Muscle of back (tissue), 11 donors: ENCODE data around the gene DIDO1. TPM values are rescaled to one million over a fixed set of nuclear protein-coding genes. Genes with fewer than 3 reads are reported as not detected.

Experiments used
- DNase-seq, 3 donors: peaks; one replicate each; pipeline versions ENCODE4 v3.0.0 to v3.0.0-alpha.2; 2013
- polyA plus RNA-seq, 10 donors: library from polyadenylated mRNA; unstranded; fragments of 120-200 nt; gene quantifications; one replicate each; pipeline ENCODE4 v1.2.1, GENCODE V29; 2013; ENCODE audit not compliant: insufficient read length in 10 of 10

The DIDO1 gene
- polyA plus RNA-seq, 10 donors, result 32.9 to 42.2 (median 35.2) TPM

DNA sequence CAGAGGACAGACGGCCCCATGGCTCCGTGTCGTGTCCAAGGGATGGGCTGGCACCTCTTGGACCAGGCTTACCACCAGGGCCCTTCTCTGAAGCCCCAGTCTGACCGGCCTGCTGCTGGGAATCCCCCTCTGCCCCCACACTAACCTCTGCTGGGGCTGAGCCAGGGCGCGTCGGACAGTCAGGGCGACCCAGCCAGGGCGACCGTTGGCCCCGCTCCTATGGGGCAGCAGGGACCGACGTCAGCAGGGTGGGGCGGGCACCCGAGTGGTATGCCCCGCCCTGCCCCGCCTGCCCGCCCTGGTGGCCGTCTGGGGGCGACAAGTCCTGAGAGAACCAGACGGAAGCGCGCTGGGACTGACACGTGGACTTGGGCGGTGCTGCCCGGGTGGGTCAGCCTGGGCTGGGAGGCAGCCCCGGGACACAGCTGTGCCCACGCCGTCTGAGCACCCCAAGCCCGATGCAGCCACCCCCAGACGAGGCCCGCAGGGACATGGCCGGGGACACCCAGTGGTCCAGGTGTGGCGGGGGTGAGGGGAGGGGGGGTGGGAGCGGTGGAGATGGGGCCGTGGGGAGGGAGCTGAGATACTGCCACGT lies 26.2 kb upstream of the DIDO1 start, which contains the start of gene SLC17A9:
TSS of gene SLC17A9 (plus strand) at position 337 of the 595 bp plus-strand sequence. CDS start at position 459, 122 bp downstream.
- peak in 1 of 3 donors; percentile 51 for DNase-seq

DNA sequence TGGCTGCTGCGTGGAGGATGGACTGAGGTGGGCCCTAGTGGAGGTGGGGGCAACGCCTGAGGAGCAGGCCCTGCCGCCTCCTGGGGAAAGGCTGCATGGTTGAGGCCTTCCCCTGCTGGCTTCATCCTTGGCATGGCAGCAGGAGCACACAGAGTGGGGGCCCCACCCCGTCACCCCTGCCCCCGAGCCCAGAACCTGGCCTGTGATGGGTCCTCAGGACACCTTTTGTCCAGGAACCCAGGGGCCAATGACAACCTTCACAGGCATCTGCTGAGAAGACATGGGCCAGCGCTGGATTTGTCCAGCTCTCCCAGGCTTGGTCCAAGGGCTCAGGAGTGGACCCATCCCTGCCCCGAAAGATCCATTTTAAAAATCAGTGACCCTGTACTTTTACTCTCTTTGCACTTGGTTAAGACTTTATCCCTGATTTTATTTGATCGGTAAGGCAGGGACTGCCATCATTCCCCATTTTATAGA lies 25.6 kb upstream of the DIDO1 start:
- DNase-seq, result no peak

DNA sequence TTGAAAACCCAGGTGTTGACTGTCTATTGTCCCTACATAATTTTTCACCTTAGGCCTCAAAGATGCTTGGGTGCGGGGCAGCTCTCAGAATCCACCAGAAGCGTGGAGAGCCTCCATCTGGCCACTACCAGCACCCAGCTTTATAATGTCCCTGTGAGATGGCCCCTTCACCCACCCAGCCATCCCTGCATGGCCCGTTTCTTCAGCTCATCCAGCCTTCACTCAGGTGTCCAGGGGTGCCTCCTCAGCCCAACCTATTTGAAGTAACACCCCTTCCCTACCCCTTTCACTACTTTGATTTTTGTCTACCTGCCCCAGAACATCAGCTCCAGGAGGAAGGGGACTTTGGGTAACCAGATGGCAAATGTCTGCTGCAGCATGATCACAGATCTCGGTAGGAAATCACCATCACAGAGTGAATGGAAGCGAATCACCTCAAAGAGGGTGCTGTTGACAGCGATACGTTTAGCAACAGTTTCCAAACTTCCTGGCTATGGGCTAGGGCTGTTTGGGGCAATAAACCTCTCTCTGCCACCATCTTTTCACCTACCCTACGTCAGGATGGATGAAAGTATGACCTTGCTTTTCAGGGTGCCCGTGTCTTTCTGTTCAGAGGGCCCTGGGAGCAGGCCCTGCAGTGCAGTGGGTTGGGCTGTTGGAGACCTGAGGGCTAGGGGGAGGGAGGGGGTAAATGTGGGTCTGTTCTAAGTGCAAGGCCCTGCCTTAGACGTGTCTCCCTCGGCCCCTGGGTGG lies 25.0 kb upstream of the DIDO1 start:
- no peak for DNase-seq

DNA sequence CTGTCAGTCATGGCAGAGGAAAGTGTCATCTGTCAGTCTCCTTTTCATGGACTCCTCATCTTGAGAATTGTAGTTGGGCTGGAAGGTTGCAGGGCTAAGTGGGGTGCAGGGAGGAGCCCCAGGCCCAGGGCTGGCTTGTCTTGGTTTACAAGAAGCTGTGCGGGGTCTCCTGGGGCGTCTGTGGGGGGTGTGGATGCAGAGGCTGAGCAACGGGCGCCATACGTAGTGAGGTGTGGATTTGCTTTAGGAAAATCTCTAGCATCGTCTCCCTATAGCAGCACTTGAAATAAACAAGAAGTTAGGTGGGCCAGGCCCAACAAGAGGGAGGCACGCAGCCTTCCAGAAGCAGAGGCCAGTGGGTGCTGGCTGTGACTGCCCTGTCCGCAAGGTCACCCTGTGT lies 24.4 kb upstream of the DIDO1 start:
- no peak for DNase-seq

DNA sequence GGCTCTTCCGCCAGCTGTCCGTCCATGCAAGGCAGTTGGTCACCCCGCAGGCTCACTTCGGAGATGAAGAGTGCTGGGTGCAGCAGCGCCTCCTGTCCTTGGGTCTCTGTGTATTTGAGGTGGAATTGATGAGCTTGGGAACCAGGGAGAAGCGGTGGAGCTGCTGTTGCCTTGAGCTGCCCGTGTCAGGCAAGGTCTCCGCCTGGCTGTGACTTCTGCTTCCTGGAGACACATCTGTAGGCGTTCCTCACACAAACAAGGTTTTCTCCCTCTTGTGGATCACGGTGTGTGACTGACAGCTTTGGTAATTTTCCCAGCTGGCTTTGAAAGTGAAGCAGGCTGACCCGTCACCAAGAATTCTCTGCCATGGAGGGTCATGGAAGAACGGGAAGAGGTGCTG lies 23.7 kb upstream of the DIDO1 start:
- DNase-seq, result no peak

DNA sequence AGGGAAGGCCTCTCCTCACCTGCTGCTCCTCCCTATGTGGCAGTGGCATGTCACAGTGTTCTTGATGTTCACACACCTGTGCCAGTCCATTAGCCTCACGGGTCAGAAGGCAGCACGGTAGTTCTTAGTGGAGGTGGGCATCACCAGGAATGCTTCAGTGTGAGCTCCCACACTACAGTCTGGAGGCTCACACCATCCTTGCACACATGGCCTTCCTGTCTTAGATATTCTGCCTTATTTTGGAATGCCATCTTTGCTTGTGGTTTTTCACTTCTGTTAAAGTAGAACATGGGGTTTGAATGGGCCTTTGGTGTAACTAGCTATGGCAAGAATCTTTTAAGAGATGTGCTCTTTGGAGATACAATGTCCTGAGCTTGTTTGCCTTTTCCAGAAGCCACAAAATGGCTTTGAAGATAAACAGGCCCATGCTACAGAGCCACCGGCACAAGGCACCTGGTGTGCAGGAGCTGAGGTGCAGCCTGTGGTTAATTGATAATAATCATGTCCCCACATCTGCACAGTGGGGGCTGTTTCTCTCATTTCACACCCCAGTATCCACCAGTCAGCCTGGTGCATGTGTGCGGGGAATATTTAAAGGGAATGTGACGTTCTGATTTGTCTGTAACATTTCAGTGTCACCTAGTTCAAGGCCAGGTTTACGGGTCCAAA lies 23.0 kb upstream of the DIDO1 start:
- DNase-seq, result no peak

DNA sequence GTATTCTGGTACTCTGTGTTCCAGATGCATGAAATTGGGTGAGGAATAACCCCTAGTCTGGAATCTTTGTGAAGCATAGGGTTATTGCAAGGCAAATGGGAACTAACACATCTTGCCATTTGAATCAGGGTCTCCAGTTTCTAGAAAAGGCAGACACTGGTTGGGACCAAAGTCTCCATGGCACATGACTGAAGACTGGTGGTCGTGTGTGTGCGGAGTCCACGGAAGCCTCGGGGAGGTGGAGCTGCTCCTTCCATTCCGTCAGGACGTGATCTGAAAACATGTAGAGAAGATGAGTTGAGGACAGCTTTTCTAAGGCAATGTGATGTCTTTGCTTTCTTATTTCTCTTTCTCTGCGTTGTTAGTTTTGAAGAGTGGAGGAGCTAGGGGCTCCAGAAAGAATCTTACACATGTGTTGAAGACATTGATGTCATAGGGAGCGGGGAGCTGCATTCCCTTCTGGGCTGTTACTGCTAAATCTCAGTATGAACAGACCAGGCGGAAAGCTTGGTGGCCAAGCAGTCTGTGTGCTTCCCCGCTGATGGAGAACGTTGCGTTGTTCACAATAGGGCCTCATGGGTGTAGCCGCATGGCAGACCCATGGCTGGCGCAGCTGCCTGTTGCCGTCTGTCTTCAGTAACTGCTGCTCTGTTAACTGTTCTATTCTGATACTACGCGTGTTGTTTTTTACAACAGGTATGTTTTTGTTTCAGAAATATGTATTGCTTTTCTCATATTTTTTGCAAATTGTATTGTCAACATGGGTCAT lies 21.4 kb upstream of the DIDO1 start:
- no peak for DNase-seq

DNA sequence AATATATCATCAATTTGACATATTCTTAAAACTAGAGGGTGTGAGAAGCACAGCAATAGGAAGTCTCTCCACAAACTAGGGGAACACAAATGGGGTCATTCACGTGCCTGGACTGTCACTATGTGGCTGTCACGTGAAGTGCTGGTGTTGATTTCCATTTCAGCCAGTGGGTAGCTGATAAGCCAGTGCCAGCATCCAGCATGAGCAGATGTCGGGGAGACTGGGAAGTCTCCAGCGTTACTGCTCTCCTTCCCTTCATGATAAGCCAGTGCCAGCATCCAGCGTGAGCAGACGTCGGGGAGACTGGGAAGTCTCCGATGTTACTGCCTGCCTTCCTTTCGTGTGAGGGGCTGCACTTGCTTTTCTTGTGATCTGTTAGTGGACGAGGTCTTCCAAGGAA lies 20.6 kb upstream of the DIDO1 start:
- DNase-seq, result no peak

DNA sequence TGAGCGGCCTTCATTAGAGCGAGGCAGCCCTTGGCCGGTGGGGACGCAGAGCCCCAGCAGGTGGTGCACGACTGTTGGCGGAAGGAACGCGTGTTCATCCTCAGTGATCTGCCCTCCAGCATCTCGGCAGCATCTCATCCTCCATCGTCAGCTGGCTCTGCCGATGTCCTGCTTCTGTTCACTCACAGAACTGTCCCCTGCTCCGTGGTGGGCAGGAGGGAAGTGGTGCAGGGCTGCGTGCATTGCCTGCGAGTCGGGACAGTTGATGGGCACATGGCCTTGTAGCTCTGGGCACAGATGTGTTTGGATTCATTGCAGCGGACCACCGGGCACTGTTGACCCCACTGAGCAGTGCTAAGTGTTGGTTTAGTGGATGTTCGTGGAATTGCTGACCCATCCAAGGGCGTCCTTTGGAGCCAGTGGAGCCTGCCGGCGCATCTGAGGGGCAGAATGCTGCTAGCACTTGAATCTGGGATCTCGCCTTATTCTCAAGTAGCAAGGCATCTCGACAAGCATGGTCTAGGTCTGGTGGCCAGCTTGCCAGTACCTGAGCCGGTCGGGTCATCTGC lies 19.6 kb upstream of the DIDO1 start:
- DNase-seq, result no peak

DNA sequence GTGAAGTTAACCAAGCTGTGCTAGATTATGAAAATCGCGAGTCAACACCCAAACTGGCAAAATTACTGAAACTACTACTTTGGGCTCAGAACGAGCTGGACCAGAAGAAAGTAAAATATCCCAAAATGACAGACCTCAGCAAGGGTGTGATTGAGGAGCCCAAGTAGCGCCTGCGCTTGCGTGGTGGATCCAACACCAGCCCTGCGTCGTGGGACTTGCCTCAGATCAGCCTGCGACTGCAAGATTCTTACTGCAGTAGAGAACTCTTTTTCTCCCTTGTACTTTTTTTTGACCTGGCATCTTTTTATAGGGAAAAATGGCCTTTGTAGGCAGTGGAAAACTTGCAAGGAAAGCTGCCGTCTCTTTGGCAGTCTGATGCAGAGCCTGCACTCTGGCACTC lies 18.4 kb upstream of the DIDO1 start:
- DNase-seq, result no peak

DNA sequence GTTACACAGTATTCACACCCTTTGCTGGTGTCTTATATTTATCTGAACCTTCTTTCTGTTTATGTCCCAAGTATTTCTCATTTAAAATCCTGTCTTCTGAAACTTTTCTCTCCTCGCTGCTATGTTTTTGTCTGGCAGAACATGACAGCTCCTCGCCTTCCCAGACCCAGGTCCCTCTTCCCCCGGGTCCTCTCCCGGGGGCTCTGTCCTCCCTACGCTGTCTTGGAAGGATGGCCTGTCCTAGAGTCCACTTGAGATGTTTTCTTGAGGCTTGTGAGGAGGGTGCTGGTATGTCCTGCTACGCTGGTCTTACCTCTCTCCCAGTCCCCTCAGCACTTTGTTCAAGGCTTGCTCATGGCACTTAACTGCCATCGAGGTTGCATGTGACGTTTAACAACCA lies 17.9 kb upstream of the DIDO1 start:
- DNase-seq, result no peak

DNA sequence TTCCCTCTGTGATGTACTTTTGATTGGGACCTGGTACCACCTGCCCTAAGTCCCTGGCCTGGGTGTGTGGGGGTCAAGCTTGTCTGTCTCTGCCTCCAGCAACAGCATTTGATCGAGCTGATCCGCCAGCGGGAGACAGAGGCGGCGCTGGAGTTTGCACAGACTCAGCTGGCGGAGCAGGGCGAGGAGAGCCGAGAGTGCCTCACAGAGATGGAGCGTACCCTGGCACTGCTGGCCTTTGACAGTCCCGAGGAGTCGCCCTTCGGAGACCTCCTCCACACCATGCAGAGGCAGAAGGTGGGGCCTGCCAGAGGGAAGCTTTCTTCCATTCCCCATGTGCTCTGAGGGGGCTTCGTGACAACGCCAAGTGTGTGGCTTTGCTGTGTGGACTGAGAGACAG lies 17.1 kb upstream of the DIDO1 start:
- no peak for DNase-seq

DNA sequence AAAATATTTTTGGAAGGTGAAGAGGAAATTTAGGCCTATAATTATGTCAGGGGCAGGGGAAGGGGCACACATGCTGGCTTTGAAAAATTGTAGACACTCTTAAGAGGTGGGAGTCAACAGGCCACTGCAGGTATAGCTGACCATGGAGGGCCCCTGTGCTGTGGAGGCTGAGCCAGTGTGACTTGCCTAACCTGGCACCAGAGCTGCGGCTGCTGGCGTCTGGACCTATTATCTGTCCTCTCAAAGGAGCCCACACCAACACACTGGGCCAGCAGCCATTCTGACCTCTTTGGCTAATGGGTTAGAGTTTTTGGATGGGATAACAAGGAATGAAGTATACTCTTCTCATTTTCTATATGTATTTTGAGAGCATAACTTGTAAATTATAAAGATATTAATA lies 16.2 kb upstream of the DIDO1 start:
- no peak for DNase-seq

DNA sequence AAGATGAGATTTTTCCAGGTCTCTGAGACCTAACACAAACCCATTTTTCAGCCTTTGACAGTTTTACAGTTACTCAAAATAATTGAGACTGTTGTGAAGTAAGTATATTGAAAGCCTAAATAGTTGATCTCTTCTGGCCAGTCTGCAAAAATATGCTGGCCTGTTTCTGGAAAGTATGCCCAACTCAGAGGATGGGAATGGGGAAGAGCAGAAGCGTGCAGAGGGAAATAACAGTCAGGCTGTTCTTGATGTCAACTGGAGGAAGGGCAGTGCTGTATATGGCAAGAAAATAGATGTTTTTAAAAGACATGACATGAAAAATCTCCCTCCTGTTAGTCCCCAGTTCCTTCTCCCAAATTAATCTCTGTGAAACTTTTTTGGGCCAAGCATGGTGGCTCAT lies 15.5 kb upstream of the DIDO1 start:
- DNase-seq, result no peak

DNA sequence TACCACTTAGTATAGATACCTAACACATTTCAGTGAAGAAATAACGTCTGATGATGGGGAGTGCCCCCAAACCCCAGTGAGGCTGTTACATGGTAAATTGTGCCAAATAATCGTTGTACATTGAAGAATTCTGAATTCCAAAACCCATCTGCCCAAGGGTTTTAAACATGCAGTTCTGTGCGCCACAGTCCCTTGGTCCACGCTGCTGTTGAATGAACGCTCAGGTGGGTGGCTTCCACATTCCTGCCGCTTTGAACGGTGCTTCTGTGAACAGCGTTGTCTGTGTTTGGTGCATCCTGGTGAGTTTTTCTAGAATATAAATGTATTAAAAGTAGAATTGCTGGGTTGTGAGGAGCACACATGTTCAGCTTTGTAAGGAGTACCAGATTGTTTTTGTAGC lies 14.6 kb upstream of the DIDO1 start:
- DNase-seq, result no peak

DNA sequence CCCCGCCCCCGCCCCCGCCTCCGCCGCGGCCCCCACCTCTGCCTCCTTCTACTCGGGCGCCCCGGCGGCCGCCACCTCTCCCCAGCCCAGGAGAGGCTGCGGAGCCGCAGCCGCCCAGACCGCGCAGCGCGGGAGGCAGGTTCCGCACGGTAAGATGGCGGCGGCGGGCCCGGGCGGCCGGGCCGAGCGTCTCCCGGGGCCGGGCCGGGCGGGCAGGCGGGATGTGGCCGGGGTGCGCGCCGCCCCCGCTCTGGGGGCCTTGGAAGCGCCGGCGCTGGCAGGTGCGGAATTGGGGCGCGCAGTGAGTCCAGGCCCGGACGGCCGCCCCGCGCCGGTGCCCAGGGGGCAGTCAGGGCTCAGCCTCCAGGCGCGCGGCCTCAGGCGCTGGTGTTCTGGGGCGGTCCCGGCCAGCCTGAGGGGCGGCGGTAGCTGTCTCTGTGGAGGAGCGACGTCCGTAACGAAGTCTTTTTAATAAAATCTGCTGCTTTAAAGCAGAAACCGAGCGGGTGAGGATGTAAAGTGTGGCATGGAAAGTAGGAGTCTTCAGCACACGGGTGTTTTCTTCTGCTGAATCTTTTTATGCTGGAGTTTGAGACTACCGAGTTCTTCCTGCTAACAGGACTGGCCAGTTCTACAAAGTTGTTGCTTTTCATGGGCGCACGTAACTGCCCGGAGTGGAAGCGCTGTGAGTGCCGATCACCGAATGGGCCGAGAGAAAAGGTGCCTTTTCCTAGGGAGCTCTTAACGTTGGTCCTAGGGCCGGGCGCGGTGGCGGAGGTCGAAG lies 12.0 kb upstream of the DIDO1 start, which contains the start of gene GID8:
TSS of gene GID8 (plus strand) at position 43 of the 784 bp plus-strand sequence. CDS start 3,356 bp downstream, outside the sequence.
- DNase-seq, result peak; percentile 30 to 82 (median 59)

DNA sequence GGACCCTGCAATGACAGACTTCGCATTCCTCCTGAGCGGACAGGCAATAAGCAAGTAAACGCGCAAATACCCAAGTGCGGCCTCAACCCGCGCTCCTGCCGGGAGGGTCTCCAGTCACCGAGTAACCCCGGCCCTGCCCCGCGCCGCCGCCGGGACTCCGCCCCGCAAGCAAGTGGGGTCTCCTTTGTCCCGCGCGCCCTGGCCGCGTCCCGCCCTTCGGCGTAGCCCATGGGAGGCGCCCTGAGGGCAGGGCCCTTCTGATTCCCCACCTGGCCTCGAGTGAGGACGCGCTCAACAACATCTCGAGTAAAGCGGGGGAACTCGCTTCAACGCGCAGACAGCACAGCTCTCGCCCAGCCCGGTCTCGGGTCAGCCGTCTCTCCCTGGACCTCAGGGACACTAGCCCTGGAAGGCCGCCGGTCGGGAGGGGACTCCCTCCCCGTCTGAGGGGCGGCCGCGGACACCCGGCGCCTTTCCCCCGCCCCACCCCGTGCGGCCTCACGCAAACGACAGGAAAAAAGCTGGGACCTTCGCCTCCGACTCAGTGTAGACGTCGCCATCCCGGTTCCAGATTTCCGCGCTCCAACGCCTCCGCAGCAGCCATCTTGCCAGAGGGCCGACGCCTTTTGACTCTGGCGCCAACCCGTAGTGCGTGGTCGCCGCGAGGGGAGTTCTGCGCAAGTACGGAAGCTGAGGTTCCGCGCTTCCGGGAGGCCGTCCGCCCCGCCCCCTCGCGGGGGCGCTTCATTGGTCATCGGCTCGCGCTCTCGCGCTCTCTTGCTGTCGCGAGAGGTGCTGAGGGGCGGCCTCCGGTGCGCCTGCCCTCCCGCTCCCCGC lies 11.2 kb upstream of the DIDO1 start:
- DNase-seq, result peak; percentile 96 to 99 (median 99)

DNA sequence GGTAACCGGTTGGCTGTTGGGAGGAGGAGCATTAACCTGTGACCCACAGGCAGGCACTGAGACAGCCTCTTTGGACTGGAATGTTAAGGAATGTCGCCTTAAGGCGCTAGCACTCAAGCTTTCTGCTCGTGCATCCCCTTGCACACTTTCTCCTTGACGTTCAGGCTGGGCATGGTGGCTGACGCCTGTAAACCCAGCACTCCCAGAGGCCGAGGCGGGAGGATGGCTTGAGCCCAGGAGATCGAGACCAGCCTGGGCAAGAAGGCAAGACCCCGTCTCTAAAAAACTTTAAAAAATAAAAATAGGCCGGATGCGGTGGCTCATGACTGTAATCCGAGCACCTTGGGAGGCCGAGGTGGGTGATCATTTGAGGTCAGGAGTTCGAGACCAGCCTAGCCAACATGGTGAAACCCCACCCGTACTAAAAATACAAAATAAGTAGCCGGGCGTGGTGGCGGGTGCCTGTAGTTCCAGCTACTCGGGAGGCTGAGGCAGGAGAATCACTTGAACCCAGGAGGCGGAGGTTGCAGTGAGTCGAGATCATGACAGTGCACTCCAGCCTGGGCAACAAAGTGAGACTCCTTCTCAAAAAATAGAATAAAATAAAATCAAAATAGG lies 9.8 kb upstream of the DIDO1 start:
- DNase-seq, result no peak

DNA sequence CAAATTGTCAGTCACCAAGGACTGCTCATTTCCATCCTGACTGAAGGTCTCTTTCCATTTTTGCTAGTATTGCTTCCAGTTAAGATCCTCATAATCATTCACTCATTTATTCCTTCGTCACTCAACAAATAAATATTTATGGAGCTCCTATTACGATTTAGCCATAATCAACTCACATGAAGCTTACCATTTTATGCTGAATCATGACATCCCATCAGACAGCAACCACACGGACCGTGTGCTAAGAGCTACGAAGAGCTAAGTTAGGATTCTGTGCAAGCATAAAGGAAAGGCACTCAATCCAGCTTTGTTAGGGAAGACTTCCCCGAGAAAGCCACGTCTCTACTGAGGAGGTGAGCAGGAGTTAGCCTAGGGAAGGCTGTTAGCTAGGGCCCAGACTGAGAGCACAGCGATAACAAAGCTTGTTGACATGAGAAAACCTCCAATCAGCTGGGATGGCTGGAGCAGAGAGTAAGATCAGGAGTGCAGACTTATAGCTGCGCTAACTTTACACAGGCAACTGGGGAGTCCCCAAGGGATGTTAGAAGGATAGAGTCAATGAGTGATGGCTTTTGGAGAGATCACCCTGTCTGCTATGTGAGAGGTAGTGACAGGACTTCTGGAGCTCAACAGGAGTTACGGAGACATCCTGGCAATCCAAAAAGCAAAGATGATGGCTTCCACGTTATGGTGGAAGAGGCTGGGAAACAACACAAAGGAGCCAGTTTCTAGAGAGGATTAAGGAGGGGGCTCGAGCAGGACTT lies 9.1 kb upstream of the DIDO1 start:
- DNase-seq, result no peak
